HEK293 (cell line): ENCODE measurements around the gene ALKBH3.

Experiments
- CTCF ChIP-seq: fragments of 450-650 bp; formaldehyde crosslinking; IDR thresholded peaks from 2 replicates; pipeline ENCODE4 v1.5.1; 2016; ENCODE audit warnings: missing biosample characterization, missing genetic modification characterization
- REPIN1 ChIP-seq: fragments of 450-650 bp; formaldehyde crosslinking; IDR thresholded peaks from 2 replicates; pipeline ENCODE4 v1.5.1; 2017; ENCODE audit warnings: missing biosample characterization, missing genetic modification characterization, low read depth
- ZNF274 ChIP-seq, 2 experiments: fragments of 200-500 bp in 1 of 2; fragments of 450-650 bp in 1 of 2; sonication (Bioruptor generic) in 1 of 2; formaldehyde crosslinking in 1 of 2; IDR thresholded peaks; 2 replicates each; pipeline versions ENCODE4 v1.5.1 to v1.6.1; 2014 to 2016; ENCODE audit warnings: borderline replicate concordance in 1 of 2, inconsistent platforms in 1 of 2, low read length in 1 of 2, missing biosample characterization in 1 of 2, missing genetic modification characterization in 1 of 2
- ZNF510 ChIP-seq: fragments of 450-650 bp; formaldehyde crosslinking; IDR thresholded peaks from 2 replicates; pipeline ENCODE4 v1.5.1; 2018; ENCODE audit warnings: mild to moderate bottlenecking, missing genetic modification characterization, missing biosample characterization; ENCODE audit not compliant: insufficient replicate concordance
- ZNF530 ChIP-seq: fragments of 450-650 bp; formaldehyde crosslinking; IDR thresholded peaks from 2 replicates; pipeline ENCODE4 v1.5.1; 2016; ENCODE audit warnings: low read depth, missing biosample characterization, missing genetic modification characterization
- ZNF76 ChIP-seq: fragments of 450-650 bp; formaldehyde crosslinking; IDR thresholded peaks from 2 replicates; pipeline ENCODE4; 2016; ENCODE audit warnings: low read depth, missing biosample characterization, missing genetic modification characterization, borderline replicate concordance

- TF ChIP-seq ZNF530 (tag by site-specific recombination) (no peak), ZNF510 (no peak), REPIN1 (tag by site-specific recombination) (no peak), CTCF (no peak), ZNF76 (no peak), ZNF274 (IDR thresholded peaks at IDR 0.05; ENCODE audit: low read length) (no peak), ZNF274 (tag by site-specific recombination; IDR thresholded peaks at IDR 0.05; ENCODE audit: borderline replicate concordance) (no peak)
Observed at GRCh38 chr11:43922295-43922648, 41.6 kb downstream of the ALKBH3 start.
